ENCODE measurements around the gene SLC8A1.

DNA sequence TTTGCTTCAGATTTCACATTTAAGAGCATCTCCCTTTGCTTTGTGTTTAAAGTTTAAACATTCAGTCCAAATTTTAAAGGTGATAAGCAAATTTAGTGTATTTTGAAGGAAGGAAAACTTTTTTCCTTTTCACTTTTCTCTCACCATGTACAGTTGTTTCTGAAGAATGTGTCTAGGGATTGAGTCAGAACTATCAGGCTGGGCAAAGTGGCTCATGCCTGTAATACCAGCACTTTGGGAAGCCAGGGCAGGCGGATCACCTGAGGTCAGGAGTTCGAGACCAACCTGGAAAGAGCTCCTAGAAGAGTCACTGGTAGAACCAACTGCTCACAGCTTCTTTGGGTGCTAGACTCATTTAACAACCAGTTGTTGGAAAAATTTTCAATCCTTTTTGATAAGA, 345.8 kb downstream of the SLC8A1 start:
- no peak for TF ChIP-seq POLR2A (IDR thresholded peaks at IDR 0.05; ENCODE audit: low read length)
- no peak for TF ChIP-seq GATA1 (IDR thresholded peaks at IDR 0.05; ENCODE audit: low read depth, low read length)

All from erythroblast (primary cell).